ENCODE results near the gene BTNL3.
A peak's percentile ranks its signal among the peaks of the same experiment; 100 is the strongest.

Gene BTNL3

GRCh38 chr5:180970875-180971274 is 17.8 kb upstream of the BTNL3 start:
- no peak for TF ChIP-seq CTCF (IDR thresholded peaks at IDR 0.05; ENCODE audit: borderline replicate concordance, control extremely low read depth, extremely low read depth, insufficient read depth, missing control alignments)
- no peak for DNase-seq (ENCODE audit: low spot score)
- in situ Hi-C loops (cut with MboI; ENCODE audit: low sequenced_read_pairs, unreplicated experiment) = no loop called here

- in situ Hi-C loops (cut with MboI; ENCODE audit: low sequenced_read_pairs, unreplicated experiment) = no loop called here
- no peak for DNase-seq (ENCODE audit: low spot score)
- no peak for TF ChIP-seq CTCF (IDR thresholded peaks at IDR 0.05; ENCODE audit: borderline replicate concordance, control extremely low read depth, extremely low read depth, insufficient read depth, missing control alignments)
Observed at GRCh38 chr5:180974612-180975315, 13.9 kb upstream of the BTNL3 start.

GRCh38 chr5:180975338-180975737 is 13.3 kb upstream of the BTNL3 start:
- DNase-seq (ENCODE audit: low spot score) = peak; percentile 3
- in situ Hi-C loops (cut with MboI; ENCODE audit: low sequenced_read_pairs, unreplicated experiment) = no loop called here
- TF ChIP-seq CTCF (IDR thresholded peaks at IDR 0.05; ENCODE audit: borderline replicate concordance, control extremely low read depth, extremely low read depth, insufficient read depth, missing control alignments) = no peak

- no peak for TF ChIP-seq CTCF (IDR thresholded peaks at IDR 0.05; ENCODE audit: borderline replicate concordance, control extremely low read depth, extremely low read depth, insufficient read depth, missing control alignments)
- DNase-seq (ENCODE audit: low spot score) = no peak
- in situ Hi-C loops (cut with MboI; ENCODE audit: low sequenced_read_pairs, unreplicated experiment) = no loop called here
Observed at GRCh38 chr5:180976518-180976917, 12.1 kb upstream of the BTNL3 start.

GRCh38 chr5:180977852-180978251 is 10.8 kb upstream of the BTNL3 start:
- no peak for DNase-seq (ENCODE audit: low spot score)

GRCh38 chr5:180982008-180982741 is 6.5 kb upstream of the BTNL3 start:
- TF ChIP-seq CTCF (IDR thresholded peaks at IDR 0.05; ENCODE audit: borderline replicate concordance, control extremely low read depth, extremely low read depth, insufficient read depth, missing control alignments) = no peak
- DNase-seq (ENCODE audit: low spot score) = no peak

More at GRCh38 chr5:180977852-180978251, 10.8 kb upstream of the BTNL3 start:
- in situ Hi-C loops (cut with MboI; ENCODE audit: low sequenced_read_pairs, unreplicated experiment) = no loop called here
- TF ChIP-seq CTCF (IDR thresholded peaks at IDR 0.05; ENCODE audit: borderline replicate concordance, control extremely low read depth, extremely low read depth, insufficient read depth, missing control alignments) = no peak

More at GRCh38 chr5:180982008-180982741, 6.5 kb upstream of the BTNL3 start:
- in situ Hi-C loops (cut with MboI; ENCODE audit: low sequenced_read_pairs, unreplicated experiment) = no loop called here
